HG03159 (cell line): ENCODE measurements around the gene SORL1.
A peak's percentile ranks its signal among the peaks of the same experiment; 100 is the strongest.
"Not testable (repeated sequence)": the region's sequence is repeated elsewhere in the genome, so short reads cannot be mapped to it uniquely, and the experiment has no call there.

ENCODE experiments used
- ATAC-seq: cut with Tn5 transposase; IDR thresholded peaks from one replicate; pipeline ENCODE4 v1.9.1; 2021; ENCODE audit warnings: mild to moderate bottlenecking, moderate library complexity; ENCODE audit not compliant: unreplicated experiment

The SORL1 gene, protein sequence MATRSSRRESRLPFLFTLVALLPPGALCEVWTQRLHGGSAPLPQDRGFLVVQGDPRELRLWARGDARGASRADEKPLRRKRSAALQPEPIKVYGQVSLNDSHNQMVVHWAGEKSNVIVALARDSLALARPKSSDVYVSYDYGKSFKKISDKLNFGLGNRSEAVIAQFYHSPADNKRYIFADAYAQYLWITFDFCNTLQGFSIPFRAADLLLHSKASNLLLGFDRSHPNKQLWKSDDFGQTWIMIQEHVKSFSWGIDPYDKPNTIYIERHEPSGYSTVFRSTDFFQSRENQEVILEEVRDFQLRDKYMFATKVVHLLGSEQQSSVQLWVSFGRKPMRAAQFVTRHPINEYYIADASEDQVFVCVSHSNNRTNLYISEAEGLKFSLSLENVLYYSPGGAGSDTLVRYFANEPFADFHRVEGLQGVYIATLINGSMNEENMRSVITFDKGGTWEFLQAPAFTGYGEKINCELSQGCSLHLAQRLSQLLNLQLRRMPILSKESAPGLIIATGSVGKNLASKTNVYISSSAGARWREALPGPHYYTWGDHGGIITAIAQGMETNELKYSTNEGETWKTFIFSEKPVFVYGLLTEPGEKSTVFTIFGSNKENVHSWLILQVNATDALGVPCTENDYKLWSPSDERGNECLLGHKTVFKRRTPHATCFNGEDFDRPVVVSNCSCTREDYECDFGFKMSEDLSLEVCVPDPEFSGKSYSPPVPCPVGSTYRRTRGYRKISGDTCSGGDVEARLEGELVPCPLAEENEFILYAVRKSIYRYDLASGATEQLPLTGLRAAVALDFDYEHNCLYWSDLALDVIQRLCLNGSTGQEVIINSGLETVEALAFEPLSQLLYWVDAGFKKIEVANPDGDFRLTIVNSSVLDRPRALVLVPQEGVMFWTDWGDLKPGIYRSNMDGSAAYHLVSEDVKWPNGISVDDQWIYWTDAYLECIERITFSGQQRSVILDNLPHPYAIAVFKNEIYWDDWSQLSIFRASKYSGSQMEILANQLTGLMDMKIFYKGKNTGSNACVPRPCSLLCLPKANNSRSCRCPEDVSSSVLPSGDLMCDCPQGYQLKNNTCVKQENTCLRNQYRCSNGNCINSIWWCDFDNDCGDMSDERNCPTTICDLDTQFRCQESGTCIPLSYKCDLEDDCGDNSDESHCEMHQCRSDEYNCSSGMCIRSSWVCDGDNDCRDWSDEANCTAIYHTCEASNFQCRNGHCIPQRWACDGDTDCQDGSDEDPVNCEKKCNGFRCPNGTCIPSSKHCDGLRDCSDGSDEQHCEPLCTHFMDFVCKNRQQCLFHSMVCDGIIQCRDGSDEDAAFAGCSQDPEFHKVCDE (N-terminal part only)

DNA sequence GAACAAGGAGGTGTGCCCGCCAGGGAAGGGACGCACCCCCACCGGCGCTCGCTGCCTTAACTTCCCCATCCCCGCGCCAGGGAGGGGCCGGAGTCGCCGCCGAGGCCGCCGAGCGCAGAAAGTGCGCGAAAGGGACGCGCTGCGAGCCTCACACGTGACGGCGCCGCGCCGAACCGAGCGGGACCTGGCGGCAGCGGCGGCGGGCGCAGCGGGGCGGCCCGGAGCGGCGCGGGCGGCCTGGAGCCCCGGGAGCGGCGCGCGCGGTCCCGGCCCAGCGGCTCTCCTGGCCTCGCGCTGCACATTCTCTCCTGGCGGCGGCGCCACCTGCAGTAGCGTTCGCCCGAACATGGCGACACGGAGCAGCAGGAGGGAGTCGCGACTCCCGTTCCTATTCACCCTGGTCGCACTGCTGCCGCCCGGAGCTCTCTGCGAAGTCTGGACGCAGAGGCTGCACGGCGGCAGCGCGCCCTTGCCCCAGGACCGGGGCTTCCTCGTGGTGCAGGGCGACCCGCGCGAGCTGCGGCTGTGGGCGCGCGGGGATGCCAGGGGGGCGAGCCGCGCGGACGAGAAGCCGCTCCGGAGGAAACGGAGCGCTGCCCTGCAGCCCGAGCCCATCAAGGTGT lies at the start of gene SORL1:
TSS of gene SORL1 (plus strand) at position 329 of the 623 bp plus-strand sequence. CDS start at position 347, 18 bp downstream.
- peak; percentile 51 for ATAC-seq

DNA sequence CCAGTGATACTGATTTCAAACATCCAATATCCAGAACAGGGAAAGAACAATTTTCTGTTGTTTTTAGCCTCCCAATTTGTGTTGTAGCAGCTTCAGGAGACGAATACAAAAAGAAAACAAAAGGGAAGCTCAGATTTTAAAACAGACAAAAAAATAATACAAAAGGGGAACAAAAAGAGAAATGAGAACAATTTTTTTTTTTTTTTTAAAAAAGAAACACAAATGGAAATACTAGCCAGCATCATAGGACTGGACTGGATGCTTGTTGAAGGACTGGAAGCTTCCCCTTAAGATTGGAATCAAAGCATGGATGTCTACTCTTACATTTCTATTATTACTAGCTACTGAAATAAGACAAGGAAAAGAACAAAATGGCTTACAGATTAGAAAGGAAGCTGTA lies 46.5 kb upstream of the SORL1 start:
- ATAC-seq: no peak

DNA sequence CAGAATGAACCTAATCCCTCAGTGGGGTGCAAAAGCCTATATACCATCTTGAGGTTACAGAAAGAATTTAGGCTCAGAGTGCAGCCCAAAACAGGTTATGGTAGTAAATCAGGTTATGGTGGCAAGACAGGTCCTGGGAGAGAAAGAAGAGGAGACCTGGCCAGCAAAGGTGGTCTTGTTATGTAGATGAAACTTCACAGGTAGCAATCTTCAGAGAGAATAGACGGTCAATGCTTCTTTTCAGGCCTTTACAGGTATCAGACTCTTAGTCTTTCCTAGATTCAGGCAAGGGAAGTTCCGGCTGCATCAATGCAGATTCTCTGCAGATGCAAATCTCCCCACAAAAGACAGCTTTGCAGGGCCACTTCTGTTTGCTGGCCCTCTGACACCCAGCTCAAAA lies 45.8 kb upstream of the SORL1 start:
- no peak for ATAC-seq

DNA sequence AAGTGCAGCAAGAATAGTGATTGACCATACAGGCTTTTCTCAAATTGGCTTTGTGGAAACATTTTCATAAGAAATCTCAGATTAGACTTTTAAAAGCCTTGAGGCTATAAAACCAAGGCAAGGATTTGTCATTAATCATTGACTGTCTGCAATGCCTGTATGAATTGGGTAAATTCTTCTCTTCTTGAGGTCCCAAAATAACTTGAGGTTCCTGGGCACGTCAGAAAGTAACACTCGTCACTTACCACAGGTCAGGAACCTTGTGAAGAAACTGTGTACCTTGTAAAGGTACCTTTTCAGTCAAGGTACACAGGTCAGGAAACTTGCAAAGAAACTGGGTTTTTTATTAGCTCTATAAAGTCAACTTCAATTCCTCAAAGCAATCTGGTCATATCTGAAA lies 43.3 kb upstream of the SORL1 start:
- no peak for ATAC-seq

DNA sequence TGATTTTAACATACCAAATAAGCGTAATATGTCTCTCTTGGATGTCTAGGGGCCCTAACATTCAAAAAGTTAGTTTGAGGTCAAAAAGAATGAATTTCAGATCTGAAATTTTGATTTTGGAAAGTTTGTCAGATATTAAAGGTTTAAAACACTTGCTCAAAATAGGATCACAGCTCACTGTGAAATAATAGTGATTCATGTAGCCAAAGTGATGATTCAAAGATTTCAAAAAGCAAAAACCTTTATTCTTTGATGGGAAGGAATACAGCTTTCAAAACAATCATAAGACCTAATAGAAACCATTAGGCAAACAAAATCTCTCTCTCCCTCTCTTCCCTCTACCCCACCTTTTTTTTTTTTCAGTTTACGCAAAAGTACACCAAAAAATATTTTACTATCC lies 42.1 kb upstream of the SORL1 start:
- ATAC-seq: not testable (repeated sequence)

DNA sequence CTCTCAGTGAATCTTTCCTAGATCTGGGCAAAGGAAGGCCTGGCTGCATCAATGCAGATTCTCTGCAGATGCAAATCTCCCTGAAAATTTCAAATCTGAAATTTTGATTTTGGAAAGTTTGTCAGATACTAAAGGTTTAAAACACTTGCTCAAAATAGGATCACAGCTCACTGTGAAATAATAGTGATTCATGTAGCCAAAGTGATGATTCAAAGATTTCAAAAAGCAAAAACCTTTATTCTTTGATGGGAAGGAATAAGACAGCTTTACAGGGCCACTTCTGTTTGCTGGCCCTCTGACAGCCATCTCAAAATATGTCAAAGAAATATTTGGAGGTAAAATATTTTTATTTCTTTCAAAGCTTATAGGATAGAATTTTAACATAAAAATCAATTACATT lies 40.8 kb upstream of the SORL1 start:
- not testable (repeated sequence) for ATAC-seq

DNA sequence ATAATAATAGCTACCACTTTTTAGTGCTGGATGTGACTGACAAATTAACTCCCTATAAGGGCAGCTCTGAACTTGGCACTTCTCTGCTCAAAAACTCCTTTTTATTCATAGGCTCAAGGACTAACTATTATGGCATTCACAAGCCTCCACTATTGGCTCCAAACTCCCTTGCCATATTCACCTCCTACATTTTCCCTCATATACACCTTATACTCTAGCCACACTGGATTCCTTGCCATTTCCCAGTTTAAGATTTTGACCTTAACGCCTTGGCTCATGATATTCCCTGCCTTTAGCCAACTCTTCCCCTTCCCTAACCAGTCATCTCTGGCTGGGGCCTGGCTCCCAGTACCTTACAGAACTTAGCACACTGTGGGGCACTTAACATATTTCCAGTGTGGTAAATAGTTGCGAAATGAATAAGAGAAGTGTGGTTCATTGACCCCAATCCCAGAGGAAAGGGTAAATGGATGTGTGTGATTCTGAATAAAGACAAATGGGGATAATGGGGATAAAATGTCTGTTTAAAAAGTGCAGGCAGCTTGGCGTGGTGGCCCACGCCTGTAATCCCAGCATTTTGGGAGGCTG lies 40.0 kb upstream of the SORL1 start:
- ATAC-seq: no peak

DNA sequence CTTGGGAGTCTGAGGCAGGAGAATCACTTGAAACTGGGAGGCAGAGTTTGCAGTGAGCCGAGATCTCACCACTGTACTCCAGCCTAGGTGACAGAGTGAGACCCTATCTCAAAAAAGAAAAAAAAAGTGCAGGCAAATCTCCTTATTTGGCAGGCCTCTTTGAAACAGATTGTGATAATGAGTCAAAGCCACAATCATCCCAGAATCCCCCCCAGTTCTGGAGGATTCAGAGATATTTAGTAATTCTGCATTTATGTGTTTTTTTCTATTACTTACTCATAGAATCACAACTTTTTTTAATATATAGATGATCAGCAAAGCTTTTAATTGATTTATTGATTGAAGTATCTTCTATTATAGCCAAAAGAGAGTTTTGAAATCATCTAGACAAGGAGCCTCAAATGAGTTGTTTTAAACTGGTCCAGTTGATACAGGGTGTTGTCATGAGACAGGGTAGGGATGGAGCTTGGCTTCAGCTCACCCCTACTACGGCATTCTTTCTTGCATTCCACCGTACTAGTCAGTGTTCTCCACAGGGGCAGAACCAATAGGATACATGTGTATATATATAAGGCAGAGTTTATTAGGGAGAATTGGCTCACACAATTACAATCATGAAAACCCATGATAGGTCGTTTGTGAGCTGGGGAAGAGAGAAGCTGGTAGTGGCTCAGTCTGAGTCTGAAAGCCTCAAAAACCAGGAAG lies 39.3 kb upstream of the SORL1 start:
- no peak for ATAC-seq

DNA sequence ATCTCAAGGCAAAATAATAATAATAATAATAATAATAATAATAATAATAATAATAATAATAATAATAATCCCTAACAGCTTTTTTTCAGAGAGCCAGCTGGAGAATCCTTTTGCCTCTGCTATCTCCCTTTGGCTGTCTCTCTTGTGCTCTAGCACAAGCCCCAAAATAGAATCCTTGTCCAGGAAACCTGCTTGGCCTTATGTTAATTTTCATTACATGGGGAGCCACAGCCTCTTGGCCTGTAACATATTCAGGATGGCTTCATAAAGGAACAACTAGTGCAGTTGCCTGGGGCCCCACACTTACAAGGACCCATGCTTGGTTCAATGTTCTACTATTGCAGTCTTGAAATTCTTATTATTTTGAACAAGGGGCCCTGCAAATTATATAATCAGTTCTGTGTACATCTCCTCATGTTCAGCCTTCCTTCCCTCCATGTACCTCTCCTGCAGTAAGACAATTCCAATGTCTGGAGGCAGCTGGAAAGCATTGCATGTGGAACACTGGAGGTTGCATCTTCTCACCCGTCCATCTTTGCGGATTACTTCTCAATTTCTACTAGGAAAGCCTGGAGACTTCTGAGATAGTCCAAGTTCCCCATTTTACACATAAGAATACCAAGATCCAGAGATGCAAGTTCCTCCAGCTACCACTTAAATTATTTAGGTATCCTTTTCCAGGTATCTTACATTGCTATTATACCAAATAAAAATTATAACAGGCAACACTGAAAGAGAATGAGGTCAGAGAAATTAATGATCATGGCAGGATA lies 37.8 kb upstream of the SORL1 start:
- no peak for ATAC-seq

DNA sequence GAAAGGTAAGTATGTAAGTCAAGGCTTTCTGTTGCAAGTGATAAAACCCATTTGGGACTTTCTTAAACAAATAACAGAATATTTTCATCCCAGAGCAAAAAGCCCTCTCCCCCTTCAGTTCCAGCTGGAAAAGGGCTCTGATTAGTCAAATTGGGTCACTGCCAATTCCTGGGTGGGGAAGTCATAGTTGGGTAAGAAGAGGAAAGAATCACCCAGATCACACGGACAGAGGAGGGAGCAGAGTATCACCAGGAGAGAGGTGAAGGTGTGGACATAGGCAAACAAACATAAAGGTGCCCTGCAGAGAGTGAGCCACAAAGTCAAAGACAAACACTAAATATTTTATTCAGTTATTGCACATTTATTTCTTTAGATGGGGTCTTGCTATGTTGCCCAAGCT lies 36.3 kb upstream of the SORL1 start:
- ATAC-seq: no peak

DNA sequence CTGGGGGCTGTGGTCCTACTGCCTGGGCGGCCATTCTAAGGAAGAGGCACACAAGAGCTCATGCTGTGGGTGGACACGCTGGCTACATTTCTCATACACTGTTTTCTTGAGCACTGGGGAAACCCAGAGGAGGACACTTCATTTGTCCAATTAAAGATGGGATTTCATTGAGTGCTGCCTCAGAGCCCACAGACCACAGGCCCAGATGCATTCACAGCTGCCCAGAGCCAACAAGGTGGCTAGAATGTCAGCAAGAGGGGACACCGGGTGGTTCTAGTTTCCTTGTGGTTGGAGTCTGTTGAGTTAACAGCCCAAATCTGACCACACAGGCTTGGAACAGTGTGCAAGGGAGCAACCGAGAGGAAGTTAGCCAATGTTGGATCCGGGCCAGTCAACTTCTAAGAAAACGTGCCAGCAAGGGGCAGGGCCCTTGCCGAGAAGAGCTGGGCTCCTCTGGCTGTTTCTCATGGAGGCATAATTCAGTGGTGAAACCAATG lies 35.0 kb upstream of the SORL1 start:
- ATAC-seq: peak; percentile 63

DNA sequence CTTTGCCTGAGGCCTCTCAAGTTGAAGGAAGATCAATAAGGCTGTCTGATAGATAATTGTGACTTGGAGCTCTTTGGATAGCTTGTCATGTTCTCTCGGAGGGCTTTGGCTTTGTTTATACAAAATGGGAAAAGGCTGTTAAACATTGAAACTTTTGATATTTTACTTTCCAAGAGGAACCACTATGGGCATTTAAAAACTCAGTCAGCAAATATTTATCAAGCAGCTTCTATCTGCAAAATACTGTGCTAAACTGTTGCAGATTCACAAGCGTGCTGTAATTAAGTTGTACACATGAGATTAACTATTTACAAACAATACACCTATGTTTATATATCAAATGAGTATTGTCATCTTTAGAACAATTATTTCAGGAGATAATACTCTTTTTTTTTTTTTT lies 34.5 kb upstream of the SORL1 start:
- ATAC-seq: no peak

DNA sequence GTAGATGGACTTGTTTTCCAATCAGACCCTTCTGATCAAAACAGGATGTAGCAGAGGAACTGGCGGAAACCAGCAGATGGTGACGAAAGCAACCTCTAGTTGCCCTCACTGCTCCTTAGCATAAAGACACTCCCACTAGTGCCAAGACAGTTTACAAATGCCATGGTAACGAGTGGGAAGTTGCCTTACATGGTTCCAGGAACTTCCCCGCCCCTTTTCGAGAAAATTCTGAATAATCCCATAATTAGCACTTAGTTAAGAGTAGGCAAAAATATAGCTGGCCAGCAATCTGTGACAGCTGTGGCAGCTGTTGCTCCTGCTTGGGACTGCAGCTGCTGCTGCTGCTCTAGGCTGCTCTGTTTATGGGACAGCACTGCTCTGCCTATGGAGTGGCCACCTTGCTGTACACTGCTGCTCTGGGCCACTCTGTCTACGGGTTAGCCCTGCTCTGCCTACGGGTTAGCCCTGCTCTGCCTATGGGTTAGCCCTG lies 33.4 kb upstream of the SORL1 start:
- peak; percentile 43 for ATAC-seq

DNA sequence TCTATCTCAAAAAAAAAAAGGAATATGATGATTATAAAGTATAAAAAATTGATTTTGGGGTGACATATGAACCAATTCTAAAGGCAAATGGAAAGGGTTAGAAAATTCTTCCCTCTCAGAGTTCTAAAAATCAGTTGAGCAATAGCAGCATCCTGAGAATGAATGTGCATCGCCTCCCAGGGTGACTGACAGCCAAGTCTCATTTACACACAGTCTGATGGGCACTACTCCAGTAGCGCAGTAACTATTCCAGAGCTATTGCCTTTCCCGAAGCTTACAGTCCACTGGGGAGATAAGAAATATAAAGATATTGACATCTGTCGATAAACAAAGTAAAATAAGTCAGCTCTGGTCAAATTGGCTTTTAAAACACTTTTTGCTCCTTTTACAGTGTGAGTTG lies 32.3 kb upstream of the SORL1 start:
- no peak for ATAC-seq

DNA sequence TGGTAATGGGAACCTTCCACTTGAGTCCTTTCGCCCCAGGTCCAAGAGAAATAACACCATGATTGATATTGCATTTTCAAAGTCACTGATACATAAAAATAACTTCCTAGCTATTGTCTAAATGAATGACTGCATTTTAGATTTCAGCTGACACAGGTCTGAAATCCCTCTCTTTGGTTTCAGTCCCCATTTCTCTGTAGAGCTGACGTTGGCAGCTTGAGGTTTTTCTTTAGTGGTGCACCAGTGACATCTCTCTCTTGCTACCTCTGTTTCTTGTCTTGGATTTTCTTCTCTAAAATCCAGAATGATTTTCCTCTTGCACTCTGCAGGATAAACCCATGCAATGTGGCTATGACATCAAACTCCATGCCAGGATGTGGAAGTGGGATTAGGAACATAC lies 31.7 kb upstream of the SORL1 start:
- ATAC-seq: no peak

DNA sequence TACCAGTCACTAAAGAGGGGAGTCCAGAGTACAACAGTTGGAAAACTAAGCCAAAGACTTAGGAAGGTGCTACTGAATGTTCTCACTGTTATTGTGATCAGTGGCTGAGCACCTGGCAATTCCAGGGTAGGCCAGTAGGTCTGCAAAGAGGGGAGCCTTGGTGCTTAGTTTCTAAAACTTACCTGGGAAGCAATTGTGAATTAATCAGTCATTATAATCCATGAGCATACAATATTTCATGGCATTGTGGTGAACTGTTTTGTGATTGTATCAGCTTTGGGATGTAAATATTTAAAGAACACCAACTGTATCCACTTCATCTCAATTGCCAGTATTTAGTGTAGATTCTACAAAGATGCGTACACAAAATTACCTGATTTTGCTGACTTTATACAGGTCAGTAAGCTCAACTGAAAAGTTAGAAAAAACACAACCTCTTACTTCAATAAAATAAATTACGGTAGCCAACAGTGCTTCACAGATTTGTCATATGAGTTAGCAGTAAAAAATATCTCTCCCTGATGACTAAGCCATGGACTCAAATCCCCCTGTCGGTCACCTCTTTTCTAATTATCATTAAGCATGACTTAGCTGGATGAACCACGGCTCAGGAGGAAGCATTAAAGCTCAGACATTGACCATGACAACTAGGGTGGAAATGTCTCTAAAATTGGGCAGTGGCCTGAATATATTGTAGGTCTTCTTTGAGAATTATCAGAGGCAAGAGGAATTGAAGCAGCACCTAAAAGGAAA lies 30.8 kb upstream of the SORL1 start:
- ATAC-seq: no peak

DNA sequence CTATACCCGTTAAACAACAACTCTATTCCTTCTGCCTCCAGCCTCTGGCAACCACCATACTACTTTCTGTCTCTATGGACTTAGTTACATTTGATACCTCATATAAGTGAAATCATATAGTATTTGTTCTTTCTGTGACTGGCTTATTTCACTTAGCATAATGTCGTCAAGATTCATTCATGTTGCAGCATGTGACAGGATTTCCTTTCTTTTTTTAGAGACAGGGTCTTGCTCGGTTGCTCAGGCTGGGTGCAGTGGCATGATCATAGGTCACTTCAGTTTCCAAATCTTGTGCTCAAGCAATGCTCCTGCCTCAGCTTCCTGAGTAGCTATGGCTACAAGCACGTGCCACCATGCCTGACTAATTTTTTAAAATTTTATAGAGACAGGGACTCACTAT lies 29.4 kb upstream of the SORL1 start:
- ATAC-seq: no peak

DNA sequence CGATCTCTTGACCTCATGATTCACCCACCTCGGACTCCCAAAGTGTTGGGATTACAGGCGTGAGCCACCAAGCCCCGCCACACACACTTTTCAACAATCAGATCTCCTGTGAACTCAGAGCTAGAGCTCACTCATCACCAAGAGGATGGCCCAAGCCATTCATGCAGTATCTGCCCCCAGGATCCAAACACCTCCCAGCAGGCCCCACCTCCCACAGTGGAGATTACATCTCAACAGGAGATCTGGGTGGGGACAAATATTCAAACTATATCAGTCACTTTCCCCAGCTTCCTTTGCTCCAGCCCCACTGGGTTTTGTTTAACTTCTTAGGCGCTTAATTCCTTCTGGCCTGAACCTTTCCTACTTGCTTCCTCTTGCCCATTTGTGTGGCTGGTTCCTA lies 26.3 kb upstream of the SORL1 start:
- ATAC-seq: no peak
